H1 (cell line): ENCODE results near the gene ADM2. TPM values are rescaled to one million over a fixed set of nuclear protein-coding genes. Genes with fewer than 3 reads are reported as not detected.
A peak's percentile ranks its signal among the peaks of the same experiment; 100 is the strongest.

Source experiments
- CTCF ChIA-PET: fragments of 300-600 bp; sonication (Branson Sonifier 250); formaldehyde crosslinking; loops from one replicate; lab custom pipeline; 2021; ENCODE audit not compliant: partially characterized antibody; lab: Charles Lee
- POLR2A ChIA-PET: fragments of 300-600 bp; sonication (Branson Sonifier 250); formaldehyde crosslinking; loops from one replicate; lab custom pipeline; 2021; ENCODE audit warnings: inconsistent platforms; ENCODE audit not compliant: partially characterized antibody; lab: Charles Lee
- DNase-seq, 2 experiments: peaks; one replicate each; pipeline versions ENCODE4 v3.0.0 to v3.0.0-alpha.2; 2010 to 2022; ENCODE audit warnings: low spot score in 2 of 2, low read depth in 1 of 2, mixed read lengths in 1 of 2
- FAIRE-seq: peaks from 2 replicates; lab custom pipeline; 2011; peaks lifted over from hg19 to GRCh38; lab: Jason Lieb, UNC
- H2AFZ ChIP-seq: 2 replicates; pipeline ENCODE4 v1.8.1; 2012; ENCODE audit warnings: low read length, inconsistent platforms
- H2AK5ac ChIP-seq: 2 replicates; pipeline ENCODE4 v1.6.1; 2013; ENCODE audit warnings: low read depth, low read length
- H2BK120ac ChIP-seq: replicated peaks from 2 replicates; pipeline ENCODE3; 2013; ENCODE audit warnings: low read depth, low read length, inconsistent platforms
- H2BK12ac ChIP-seq: 2 replicates; pipeline ENCODE4 v1.6.1; 2013; ENCODE audit warnings: low read depth, low read length
- H2BK15ac ChIP-seq: 2 replicates; pipeline ENCODE4 v1.6.1; 2013; ENCODE audit warnings: low read length
- H2BK20ac ChIP-seq: 2 replicates; pipeline ENCODE4 v1.6.1; 2013; ENCODE audit warnings: low read length
- H2BK5ac ChIP-seq: 2 replicates; pipeline ENCODE4 v1.6.1; 2013; ENCODE audit warnings: low read depth, low read length
- H3K14ac ChIP-seq: 2 replicates; pipeline ENCODE4 v1.6.1; 2013; ENCODE audit warnings: inconsistent platforms; ENCODE audit not compliant: insufficient read length
- H3K18ac ChIP-seq: 2 replicates; pipeline ENCODE4 v1.6.1; 2013; ENCODE audit warnings: low read length; ENCODE audit errors: extremely low read depth
- H3K23ac ChIP-seq: 2 replicates; pipeline ENCODE4 v1.6.1; 2013; ENCODE audit warnings: inconsistent platforms; ENCODE audit not compliant: insufficient read length
- H3K23me2 ChIP-seq: 2 replicates; pipeline ENCODE4 v1.6.1; 2013; ENCODE audit warnings: low read depth, low read length
- H3K27ac ChIP-seq: 2 replicates; pipeline ENCODE4 v1.6.1; 2011; ENCODE audit warnings: low read depth, low read length, inconsistent platforms
- H3K27me3 ChIP-seq, 4 experiments: replicated peaks in 1 of 4; 1 replicate in 1 of 4; 2 replicates in 3 of 4; pipeline versions ENCODE4 v1.6.1 to v1.8.1; 2011 to 2013; ENCODE audit warnings: low read length in 3 of 4, mild to moderate bottlenecking in 3 of 4, inconsistent platforms in 2 of 4, mixed read lengths in 2 of 4, moderate library complexity in 1 of 4; ENCODE audit not compliant: control insufficient read depth in 3 of 4, insufficient read depth in 3 of 4; ENCODE audit errors: extremely low read depth in 1 of 4
- H3K36me3 ChIP-seq, 4 experiments: 2 replicates each; pipeline versions ENCODE4 v1.6.1 to v1.8.1; 2011 to 2013; ENCODE audit warnings: mild to moderate bottlenecking in 4 of 4, low read length in 3 of 4, moderate library complexity in 2 of 4, control low read depth in 1 of 4, inconsistent platforms in 1 of 4; ENCODE audit not compliant: insufficient read depth in 4 of 4, control insufficient read depth in 2 of 4
- H3K4ac ChIP-seq: replicated peaks from 2 replicates; pipeline ENCODE3; 2013; ENCODE audit warnings: low read length, low read depth, mixed read lengths, inconsistent platforms; ENCODE audit not compliant: insufficient read length
- H3K4me1 ChIP-seq, 4 experiments: replicated peaks in 1 of 4; 1 replicate in 1 of 4; 2 replicates in 3 of 4; pipeline versions ENCODE4 v1.6.1 to v1.8.1; 2011 to 2013; ENCODE audit warnings: low read length in 3 of 4, inconsistent platforms in 2 of 4, mixed read lengths in 1 of 4; ENCODE audit not compliant: insufficient read depth in 4 of 4, control insufficient read depth in 3 of 4
- H3K4me2 ChIP-seq, 2 experiments: 2 replicates each; pipeline versions ENCODE4 v1.6.1 to v1.8.1; 2011 to 2013; ENCODE audit warnings: low read depth in 2 of 2, low read length in 2 of 2, control low read depth in 1 of 2, inconsistent platforms in 1 of 2, mild to moderate bottlenecking in 1 of 2; ENCODE audit not compliant: insufficient read depth in 1 of 2
- H3K4me3 ChIP-seq, 4 experiments: fragments of 200-600, 300-600 bp in 1 of 4; sonication (generic), shearing (Covaris generic), sonication (Bioruptor Twin) in 1 of 4; 2 replicates each; pipeline versions ENCODE4 v1.5.1 to v1.8.1; 2011 to 2016; ENCODE audit warnings: low read length in 4 of 4, low read depth in 3 of 4, control low read depth in 2 of 4, inconsistent platforms in 2 of 4, mild to moderate bottlenecking in 2 of 4, mixed read lengths in 1 of 4, moderate library complexity in 1 of 4; ENCODE audit not compliant: insufficient read depth in 2 of 4; ENCODE audit errors: extremely low read depth in 1 of 4
- H3K56ac ChIP-seq: replicated peaks from 2 replicates; pipeline ENCODE3; 2013; ENCODE audit warnings: low read depth, mild to moderate bottlenecking, mixed read lengths, low read length, inconsistent platforms; ENCODE audit not compliant: insufficient read length
- H3K79me1 ChIP-seq: 2 replicates; pipeline ENCODE4 v1.6.1; 2013; ENCODE audit warnings: low read depth, low read length, control low read depth
- H3K79me2 ChIP-seq, 2 experiments: 2 replicates each; pipeline versions ENCODE4 v1.6.1 to v1.8.1; 2012 to 2013; ENCODE audit warnings: low read length in 2 of 2, mild to moderate bottlenecking in 2 of 2, inconsistent platforms in 1 of 2; ENCODE audit not compliant: insufficient read depth in 2 of 2, control insufficient read depth in 1 of 2
- H3K9ac ChIP-seq, 4 experiments: replicated peaks in 1 of 4; 1 replicate in 1 of 4; 2 replicates in 3 of 4; pipeline versions ENCODE4 v1.6.1 to v1.8.1; 2011 to 2013; ENCODE audit warnings: low read depth in 3 of 4, low read length in 3 of 4, control low read depth in 2 of 4, mild to moderate bottlenecking in 2 of 4, moderate library complexity in 2 of 4, inconsistent platforms in 1 of 4; ENCODE audit errors: extremely low read depth in 1 of 4
- H3K9me3 ChIP-seq, 2 experiments: 2 replicates each; pipeline versions ENCODE4 v1.6.1 to v1.8.1; 2012 to 2013; ENCODE audit warnings: mild to moderate bottlenecking in 2 of 2, moderate library complexity in 2 of 2, control low read depth in 1 of 2, inconsistent platforms in 1 of 2, low read depth in 1 of 2, low read length in 1 of 2, mixed read lengths in 1 of 2; ENCODE audit not compliant: insufficient read depth in 2 of 2
- H4K20me1 ChIP-seq, 2 experiments: replicated peaks in 1 of 2; 2 replicates each; pipeline versions ENCODE3 to v1.8.1; 2011 to 2013; ENCODE audit warnings: inconsistent platforms in 2 of 2, low read length in 2 of 2, mild to moderate bottlenecking in 1 of 2; ENCODE audit not compliant: insufficient read depth in 2 of 2, control insufficient read depth in 1 of 2
- H4K5ac ChIP-seq: 2 replicates; pipeline ENCODE4 v1.6.1; 2013; ENCODE audit warnings: low read length, low read depth, mixed read lengths, inconsistent platforms; ENCODE audit not compliant: insufficient read length
- H4K8ac ChIP-seq: 2 replicates; pipeline ENCODE4 v1.8.0; 2013; ENCODE audit warnings: mild to moderate bottlenecking, moderate library complexity, low read length, inconsistent platforms; ENCODE audit not compliant: insufficient read depth; ENCODE audit errors: extremely low read depth
- H4K91ac ChIP-seq: replicated peaks from 2 replicates; pipeline ENCODE3; 2013; ENCODE audit warnings: low read length, mixed read lengths, inconsistent platforms; ENCODE audit not compliant: insufficient read length
- ASH2L ChIP-seq: fragments of 200-600, 300-600 bp; sonication (generic); IDR thresholded peaks from one replicate; pipeline ENCODE4 v1.7.1; 2017; ENCODE audit warnings: low read length
- BRCA1 ChIP-seq: IDR thresholded peaks from 2 replicates; pipeline ENCODE4 v1.6.1; 2012; ENCODE audit warnings: low read depth, low read length, improper control_type of control experiment
- CBX8 ChIP-seq: fragments of 300-800, 300-1000 bp; sonication (generic); IDR thresholded peaks from 2 replicates; pipeline ENCODE4 v1.7.1; 2016; ENCODE audit warnings: low read depth, low read length, borderline replicate concordance
- CTCF ChIP-seq, 3 experiments: IDR thresholded peaks; 1 replicate in 2 of 3; 2 replicates in 1 of 3; pipeline versions ENCODE4 v1.5.1 to v1.6.1; 2011; ENCODE audit warnings: low read length in 3 of 3, mild to moderate bottlenecking in 3 of 3, inconsistent platforms in 2 of 3, low read depth in 1 of 3, moderate library complexity in 1 of 3; ENCODE audit not compliant: insufficient read depth in 1 of 3; ENCODE audit errors: control extremely low read depth in 1 of 3
- KDM4A ChIP-seq: IDR thresholded peaks from one replicate; pipeline ENCODE4 v1.7.1; 2012; ENCODE audit warnings: low read depth, mild to moderate bottlenecking, moderate library complexity, low read length, inconsistent platforms; ENCODE audit not compliant: severe bottlenecking
- PHF8 ChIP-seq: fragments of 200-600 bp; sonication (generic); conservative IDR thresholded peaks from 2 replicates; pipeline ENCODE4 v1.7.1; 2012; ENCODE audit warnings: low read depth, mild to moderate bottlenecking, inconsistent platforms, low read length, moderate library complexity
- WGBS, 2 experiments: shearing (Covaris generic) in 1 of 2; methylation state at CpG; one replicate each; pipeline versions ENCODE4 v1.1.6 to v1.1.7; 2013 to 2015; ENCODE audit warnings: low lambda C conversion rate in 2 of 2, mixed read lengths in 2 of 2, inconsistent platforms in 1 of 2, low coverage in 1 of 2, missing lambda C conversion rate in 1 of 2; ENCODE audit not compliant: insufficient replicate concordance in 2 of 2, insufficient coverage in 1 of 2, insufficient read length in 1 of 2; ENCODE audit errors: extremely low coverage in 1 of 2, missing lambda C conversion rate in 1 of 2; 5-methylcytosine and 5-hydroxymethylcytosine counted together
- polyA plus RNA-seq, 7 experiments: library from polyadenylated mRNA; depleted of rRNA in 3 of 7; stranded (reverse) in 5 of 7; unstranded in 2 of 7; fragments of >200 nt in 5 of 7; fragments of 200-250 nt in 2 of 7; gene quantifications; 1 replicate in 5 of 7; 2 replicates in 1 of 7; 4 replicates in 1 of 7; pipeline versions ENCODE4 v1.2.1 to v1.2.3, GENCODE V29; 2011 to 2013; ENCODE audit warnings: missing spikeins in 2 of 7, mixed read lengths in 2 of 7
- total RNA-seq: library from RNA; stranded (reverse); fragmentation: NEBNext Ultra II Directional; extraction: Animal tissue kit (Norgen Biotek cat#: 25700); gene quantifications from 2 replicates; pipeline ENCODE4 v1.2.1, GENCODE V29; 2021

ADM2 gene
- total and polyA plus RNA-seq, 2 of the 8 experiments (the other 6 are each of a cell fraction or from before 2014, with no cell fraction given): 3.3 to 7.5 TPM

- H3K79me2 ChIP-seq: no peaks in the 10 kb centered on the region
- no peak overlapping the region for H2BK12ac ChIP-seq
- no peaks in the 10 kb centered on the region for H3K9me3 ChIP-seq
- ChIA-PET CTCF (interaction anchor here (0.6 to 3.4 kb wide), 30 partner anchors 8 to 278 kb away, joined by 3 to 36 read pairs (median 4); partner anchors contain the start of genes DENND6B, KLHDC7B, LMF2 and NCAPH2), POLR2A (interaction anchor here (0.6 to 3.0 kb wide), 16 partner anchors 11 to 85 kb away, joined by 3 to 32 read pairs (median 4); partner anchors contain the start of genes LMF2, NCAPH2 and SYCE3)
- H3K36me3 ChIP-seq: peaks cover 4 to 15% (median 11%) of the 10 kb centered on the region in 4 experiments; a peak in 6 of 8 replicates
- DNase-seq (no peak), FAIRE-seq (no peak)
- H2BK20ac ChIP-seq: no peak overlapping the region
- TF ChIP-seq CTCF (IDR thresholded peaks at IDR 0.05; ENCODE audit: control extremely low read depth in 1 of 3, insufficient read depth in 1 of 3, low read depth in 1 of 3, low read length in 3 of 3): peak in 1 of 3 experiments; percentile 61; a peak in 1 of 4 replicates
- no peak for TF ChIP-seq BRCA1
- TF ChIP-seq ASH2L: peak; percentile 18
- TF ChIP-seq CBX8: no peak
- TF ChIP-seq PHF8: no peak
- TF ChIP-seq KDM4A: peak; percentile 50
- H3K23ac ChIP-seq: no peak overlapping the region
- WGBS, 2 experiments: 1% methylated on average over 32 of the region's 33 CpGs; no CpG with 5 or more reads in 1 of the 2 experiments
- H4K8ac ChIP-seq: peak overlapping the region; percentile 45; the same call in 1 of the 2 replicates
- H3K27ac ChIP-seq: no peak overlapping the region; the same call in 1 of the 2 replicates
- H4K5ac ChIP-seq: peak overlapping the region; percentile 70
- H2AK5ac ChIP-seq: no peak overlapping the region
- H3K9ac ChIP-seq: peak overlapping the region in 3 of 4 experiments; percentile 66 to 76 (median 68); a peak in 5 of 7 replicates
- H2BK120ac ChIP-seq: no peak overlapping the region
- no peak overlapping the region; the same call in 1 of the 2 replicates for H3K18ac ChIP-seq
- H2BK15ac ChIP-seq: no peak overlapping the region
- no peak overlapping the region for H3K4ac ChIP-seq
- no peak overlapping the region for H4K91ac ChIP-seq
- H3K14ac ChIP-seq: no peak overlapping the region
- no peak overlapping the region for H2AFZ ChIP-seq
- H3K79me1 ChIP-seq: no peaks in the 10 kb centered on the region
- H2BK5ac ChIP-seq: peak overlapping the region; percentile 63; the same call in 1 of the 2 replicates
- H3K23me2 ChIP-seq: peaks cover 21% of the 10 kb centered on the region; the same call in 1 of the 2 replicates
- no peak overlapping the region for H3K56ac ChIP-seq
- H4K20me1 ChIP-seq: peaks cover 5 to 25% of the 10 kb centered on the region in 2 experiments
- H3K4me1 ChIP-seq: peaks cover 0 to 17% (median 8%) of the 10 kb centered on the region in 4 experiments; a peak in 5 of 7 replicates
- peak overlapping the region; percentile 70 to 88 for H3K4me2 ChIP-seq
- H3K27me3 ChIP-seq: peaks cover 25 to 42% (median 35%) of the 10 kb centered on the region in 4 experiments
- H3K4me3 ChIP-seq: peak overlapping the region; percentile 63 to 78 (median 67)
Observed at GRCh38 chr22:50525858-50526107, 44.4 kb downstream of the ADM2 start.
